NCI-H69 (cell line): ENCODE data around the gene ADGRL3.
A peak's percentile ranks its signal among the peaks of the same experiment; 100 is the strongest.

ENCODE experiments used
- DNase-seq: peaks from one replicate; lab custom pipeline; 2025; lab: John Stamatoyannopoulos, UW

ADGRL3 gene

DNA sequence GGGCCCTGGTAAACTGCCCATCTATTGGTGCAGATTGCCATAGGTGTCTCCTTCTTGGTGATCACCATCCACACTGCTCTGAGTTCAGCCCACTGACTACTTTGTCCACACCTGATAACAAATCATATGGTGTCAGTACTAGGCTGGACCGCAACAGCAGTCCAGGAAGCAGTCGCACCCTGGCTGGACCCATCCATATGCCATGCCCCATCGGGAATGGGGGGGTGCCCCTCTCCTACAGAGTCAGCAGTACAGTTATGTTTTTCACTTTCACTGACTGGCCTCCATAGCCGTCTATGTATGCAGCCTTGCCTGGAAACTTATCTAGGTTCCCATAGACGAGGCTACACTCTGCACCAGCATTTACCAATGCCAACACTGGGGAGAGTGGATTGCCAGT lies 226.1 kb downstream of the ADGRL3 start:
- no peak for DNase-seq

DNA sequence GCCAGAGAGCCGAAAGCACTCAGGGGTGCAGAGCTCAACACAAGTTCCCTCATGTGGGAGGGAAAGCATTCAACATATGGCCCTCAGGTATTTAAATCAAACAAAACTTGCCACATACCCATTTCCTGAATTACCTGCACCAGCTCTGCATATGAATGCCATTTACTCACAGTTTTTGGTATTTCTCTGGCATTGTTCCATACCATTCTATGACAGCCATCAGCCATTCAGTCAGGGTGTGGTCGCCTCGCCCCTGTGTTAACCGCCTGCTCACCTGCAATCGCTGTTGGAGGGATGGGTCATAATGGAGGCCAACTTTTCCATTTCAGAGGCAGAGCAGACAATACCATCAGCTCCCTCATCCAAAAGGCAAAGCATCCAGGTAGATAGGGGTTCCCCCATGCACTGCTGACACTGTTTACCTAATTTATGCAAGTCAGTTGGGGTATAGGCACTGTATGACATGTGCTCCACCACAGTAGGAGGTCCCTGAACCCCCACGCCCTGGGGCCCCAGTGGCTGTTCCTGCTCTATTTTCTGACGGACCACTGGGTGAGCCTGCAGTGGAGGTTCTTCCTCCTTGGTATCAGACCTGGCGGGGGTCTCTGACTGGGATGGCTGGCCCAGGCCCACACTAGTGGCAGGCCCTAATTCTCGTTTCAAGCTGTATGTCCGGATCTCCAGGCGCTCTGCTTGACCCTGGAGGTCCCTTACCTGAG lies 227.1 kb downstream of the ADGRL3 start:
- peak; percentile 5 for DNase-seq

DNA sequence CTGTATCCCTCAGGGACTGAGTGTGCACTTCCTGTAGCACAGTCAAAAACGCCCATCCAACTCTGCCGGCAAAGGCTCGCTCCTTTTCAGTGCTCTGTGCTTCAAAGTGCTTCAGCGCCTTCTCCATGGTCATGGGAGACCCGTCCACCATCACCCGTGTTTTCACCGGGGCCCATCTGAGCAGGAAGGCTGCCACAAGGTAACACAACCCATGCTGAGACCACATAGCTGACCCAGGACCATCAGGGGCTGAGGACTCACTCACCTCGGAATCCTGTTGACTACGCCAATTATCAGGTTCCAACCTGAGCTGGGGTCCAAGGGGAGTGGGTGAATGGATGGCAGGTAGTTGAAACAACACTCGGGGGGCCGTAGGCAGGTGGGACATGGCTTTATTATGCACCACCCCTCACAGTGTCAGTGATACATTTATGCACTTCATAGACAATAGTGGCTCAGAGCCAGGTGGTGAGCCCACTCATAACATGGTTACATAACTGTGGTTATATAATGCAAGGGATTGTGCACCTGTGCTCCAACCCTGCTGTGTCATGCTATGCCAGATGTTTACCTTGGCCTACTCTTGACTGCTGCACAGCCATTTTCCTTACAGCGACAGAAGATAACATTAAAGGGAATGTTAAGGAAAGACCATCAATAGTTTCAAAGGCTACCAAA lies 227.8 kb downstream of the ADGRL3 start:
- peak; percentile 40 for DNase-seq

GRCh38 chr4:61428950-61429349 lies 228.8 kb downstream of the ADGRL3 start:
- DNase-seq: peak; percentile 29

- DNase-seq: no peak
These were observed 231.0 kb downstream of the ADGRL3 start for GRCh38 chr4:61431131-61431530.

- DNase-seq: no peak
These were observed 237.8 kb downstream of the ADGRL3 start for GRCh38 chr4:61437923-61438322.

GRCh38 chr4:61440321-61440720 lies 240.2 kb downstream of the ADGRL3 start:
- DNase-seq: peak; percentile 32

DNA sequence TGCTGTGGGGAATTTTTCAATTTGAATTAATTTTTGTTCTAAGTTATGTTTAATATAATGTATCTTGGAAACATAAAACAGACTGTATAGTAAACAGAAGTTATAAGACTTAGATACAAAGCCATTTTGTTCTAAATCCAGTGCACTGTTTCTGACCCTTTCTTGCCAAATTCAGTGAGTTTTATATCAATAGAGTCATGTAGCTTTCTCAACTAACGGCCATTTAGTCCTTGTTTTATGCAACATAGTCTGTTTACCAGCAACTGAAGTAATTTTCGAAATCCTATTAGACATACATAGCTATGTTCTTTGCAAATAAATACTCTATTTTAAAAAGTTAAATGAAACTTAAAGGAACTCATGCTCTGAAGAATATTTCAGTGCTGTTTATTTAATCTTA lies 242.8 kb downstream of the ADGRL3 start:
- DNase-seq: no peak

DNA sequence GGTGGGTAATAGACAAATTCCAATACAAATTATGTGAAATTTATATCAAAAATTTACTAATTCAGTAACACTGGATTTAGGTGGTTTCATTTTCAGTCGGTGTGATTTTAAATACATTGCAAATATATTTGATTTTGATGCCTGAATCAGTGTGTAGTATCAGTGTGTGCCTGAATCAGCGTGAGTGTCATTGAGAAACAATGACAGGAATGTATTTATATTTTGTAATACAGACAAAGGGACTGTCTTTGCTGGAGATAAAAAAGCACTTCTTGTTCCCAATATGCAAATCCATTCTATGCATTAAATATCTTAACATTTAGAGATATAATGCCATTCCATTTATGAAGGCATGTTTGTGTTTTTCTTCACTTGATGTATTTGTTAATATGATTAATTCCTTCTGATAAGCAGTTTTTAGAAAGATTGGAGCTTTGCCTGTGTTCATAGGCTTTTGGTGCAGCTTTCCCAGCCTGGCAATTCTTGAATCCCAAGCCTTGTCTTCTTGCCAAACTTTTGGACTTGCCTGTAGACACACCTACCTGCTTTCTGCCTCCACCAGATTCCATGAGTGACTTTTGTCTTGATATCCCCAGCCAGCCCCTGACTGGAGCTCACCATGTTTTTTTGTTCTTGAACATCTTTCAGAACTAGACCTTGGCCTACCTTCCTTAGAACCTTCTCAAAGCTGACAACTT lies 243.8 kb downstream of the ADGRL3 start:
- DNase-seq: peak; percentile 10

GRCh38 chr4:61445374-61446063 lies 245.4 kb downstream of the ADGRL3 start:
- DNase-seq: peak; percentile 85

DNA sequence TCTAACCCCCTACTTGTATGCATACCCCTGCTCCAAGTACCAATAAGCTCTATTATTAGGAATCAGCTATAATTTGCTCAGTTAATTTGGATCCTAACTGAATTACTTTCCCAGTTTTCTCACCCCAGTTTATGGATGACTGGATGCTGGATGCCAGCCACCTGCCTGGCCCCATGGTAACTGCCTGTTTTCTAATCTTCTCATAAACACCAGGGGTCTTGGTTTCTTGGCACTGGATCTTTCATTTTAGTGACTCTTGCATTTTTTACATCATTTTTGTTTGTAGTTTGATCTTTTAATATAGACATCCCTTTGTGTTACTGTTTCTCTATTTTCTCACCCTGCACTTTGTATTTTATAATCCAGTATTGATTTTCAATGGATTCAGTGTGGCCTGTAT lies 246.8 kb downstream of the ADGRL3 start:
- DNase-seq: peak; percentile 54

- DNase-seq: no peak
These were observed 247.8 kb downstream of the ADGRL3 start for GRCh38 chr4:61447918-61448317.

DNA sequence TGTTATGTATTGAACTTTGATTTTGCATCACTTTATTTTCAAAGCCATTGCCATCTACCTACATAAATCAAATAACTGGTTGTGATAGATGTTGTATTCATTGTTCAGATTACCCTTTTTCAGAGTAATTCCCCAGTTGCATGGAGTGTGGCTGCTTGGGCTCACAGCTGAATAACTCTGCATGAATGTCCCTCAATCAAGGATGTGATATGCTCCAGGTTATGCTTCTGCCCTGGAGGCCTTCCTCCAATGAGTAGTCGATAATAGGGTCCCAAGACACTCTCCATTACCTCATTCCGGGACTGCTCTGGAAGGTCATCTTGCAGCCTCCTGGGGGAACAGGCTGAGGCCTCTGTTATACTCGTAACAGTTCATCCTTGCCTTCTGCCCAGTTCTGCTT lies 251.8 kb downstream of the ADGRL3 start:
- peak; percentile 37 for DNase-seq

- DNase-seq: no peak
These were observed 261.8 kb downstream of the ADGRL3 start for GRCh38 chr4:61461956-61462355.

GRCh38 chr4:61462451-61463326 lies 262.6 kb downstream of the ADGRL3 start:
- DNase-seq: peak; percentile 5

DNA sequence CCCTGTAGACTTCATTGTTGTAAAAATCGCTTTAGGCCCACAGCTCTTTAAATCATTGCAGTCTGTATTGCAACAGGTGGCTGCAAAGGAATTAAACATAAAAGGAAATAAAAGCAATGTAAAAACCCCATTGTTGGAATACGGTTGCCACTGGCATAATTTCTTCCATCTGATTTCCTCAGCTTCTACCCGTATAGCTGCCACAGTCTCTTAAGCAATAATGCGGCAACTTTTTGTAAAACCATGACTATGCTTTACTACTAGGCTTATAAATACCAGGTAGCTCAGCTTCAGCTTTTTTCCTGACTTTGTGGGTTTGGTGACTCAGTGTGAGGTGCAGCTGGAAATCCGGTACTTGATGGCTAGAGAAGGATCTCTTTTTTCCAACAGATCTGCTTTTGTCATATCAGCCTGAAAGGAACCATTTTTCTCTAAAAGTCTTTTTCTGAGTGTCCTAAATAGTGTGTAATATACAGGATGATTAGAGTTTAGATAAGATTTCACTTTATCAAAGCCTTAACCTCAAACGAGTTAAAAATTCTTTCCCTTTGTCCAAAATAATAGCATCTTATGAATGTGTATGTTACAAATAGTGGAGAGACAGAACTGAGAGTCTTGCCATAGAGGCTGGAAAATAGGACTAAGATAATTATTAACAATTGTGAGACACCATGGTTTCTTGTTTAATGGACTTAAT lies 268.0 kb downstream of the ADGRL3 start:
- DNase-seq: peak; percentile 45

DNA sequence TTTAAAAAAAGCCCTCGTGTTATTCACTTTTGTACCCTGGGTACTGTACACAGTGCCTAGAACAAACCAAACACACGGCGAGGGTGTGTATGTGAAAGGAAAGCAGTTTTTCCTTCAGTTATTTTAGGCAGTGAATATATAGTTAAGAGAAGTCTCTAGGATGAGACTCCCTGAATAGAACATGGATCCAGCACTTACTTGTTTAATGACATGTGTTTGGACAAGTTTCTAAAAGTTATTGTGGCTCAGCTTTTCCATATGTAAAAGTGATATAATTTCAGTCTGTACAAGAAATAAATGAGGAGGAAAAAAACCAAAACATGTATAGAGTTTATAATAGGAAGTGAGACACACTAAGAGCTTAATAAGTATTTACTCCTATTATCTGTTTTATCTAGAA lies 273.2 kb downstream of the ADGRL3 start:
- no peak for DNase-seq

- no peak for DNase-seq
These were observed 278.2 kb downstream of the ADGRL3 start for GRCh38 chr4:61478340-61478739.

DNA sequence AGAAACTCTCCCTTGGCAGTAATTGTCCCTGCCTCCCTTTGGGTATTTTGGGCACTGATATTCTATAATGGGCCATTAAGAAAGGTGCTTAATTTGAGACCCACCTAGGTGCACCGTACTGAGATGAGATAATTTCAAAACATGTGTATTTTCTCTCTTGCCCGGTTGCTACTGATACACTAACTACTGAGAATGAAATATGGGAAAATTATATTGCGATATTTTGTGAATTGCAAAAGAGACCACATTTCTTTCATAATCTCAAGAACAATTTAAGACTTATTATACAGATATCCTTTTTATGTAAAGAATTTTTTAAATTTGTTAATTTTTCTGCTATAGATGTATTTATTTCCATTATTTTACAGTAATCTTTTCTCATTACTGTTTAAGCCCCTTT lies 284.9 kb downstream of the ADGRL3 start:
- no peak for DNase-seq

DNA sequence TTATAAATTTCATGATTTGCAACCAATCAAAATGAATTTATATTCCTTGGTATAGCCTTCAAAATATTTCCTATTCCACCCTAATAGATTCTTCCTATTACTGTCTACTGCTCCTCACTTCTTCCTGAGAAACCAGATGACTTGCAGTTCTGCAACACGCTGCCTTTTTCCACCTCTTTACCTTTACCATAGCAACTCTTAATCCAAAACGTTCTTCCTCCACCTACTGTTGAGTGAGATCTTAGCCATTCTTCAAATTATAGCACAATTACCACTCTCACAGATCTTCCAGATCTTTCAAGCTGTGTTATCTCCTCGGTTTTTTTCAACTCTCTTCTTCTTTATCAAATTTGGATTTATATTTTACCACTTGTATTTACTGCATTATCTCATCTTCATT lies 289.8 kb downstream of the ADGRL3 start:
- DNase-seq: no peak

GRCh38 chr4:61493041-61493440 lies 292.9 kb downstream of the ADGRL3 start:
- peak; percentile 82 for DNase-seq
